Measurements from ENCODE around the gene BICC1.

BICC1 gene

DNA sequence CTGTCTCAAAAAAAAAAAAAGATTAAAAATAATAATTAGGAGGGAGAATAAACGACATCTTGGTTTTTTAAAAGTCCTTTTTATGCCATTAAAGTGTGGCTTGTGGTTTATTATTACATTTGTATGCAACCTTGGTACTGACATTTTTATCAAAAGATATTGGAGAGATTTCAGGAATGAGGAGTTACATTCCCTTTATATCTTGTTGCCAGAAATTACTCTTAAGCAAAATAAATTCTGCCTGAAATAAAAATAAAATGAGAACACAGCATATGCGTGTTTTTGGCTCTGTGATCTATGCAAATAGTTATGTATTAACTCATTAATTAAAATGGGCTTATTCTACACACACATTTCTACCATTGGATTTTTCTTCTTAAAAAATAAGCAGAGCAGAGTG is 202.4 kb downstream of the BICC1 start:
- DNase-seq: no peak

DNA sequence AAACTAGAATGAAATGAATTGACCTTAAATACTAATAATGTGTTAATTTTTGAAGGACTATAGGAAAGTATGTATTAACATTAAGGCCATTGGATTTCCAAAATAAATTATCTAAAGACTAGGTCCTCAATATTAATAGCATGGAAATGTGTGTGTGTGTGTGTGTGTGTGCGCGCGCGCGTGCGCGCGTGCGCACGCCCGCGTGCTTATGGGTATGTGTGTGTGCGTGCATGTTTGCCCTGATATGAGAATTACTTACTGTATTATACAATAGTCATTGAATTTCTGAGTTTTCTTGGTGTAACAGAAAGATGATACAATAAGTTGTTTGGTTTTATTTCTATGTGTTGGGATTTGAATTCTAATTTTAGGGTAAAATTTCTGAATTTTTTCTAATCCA is 205.9 kb downstream of the BICC1 start:
- DNase-seq: no peak

DNA sequence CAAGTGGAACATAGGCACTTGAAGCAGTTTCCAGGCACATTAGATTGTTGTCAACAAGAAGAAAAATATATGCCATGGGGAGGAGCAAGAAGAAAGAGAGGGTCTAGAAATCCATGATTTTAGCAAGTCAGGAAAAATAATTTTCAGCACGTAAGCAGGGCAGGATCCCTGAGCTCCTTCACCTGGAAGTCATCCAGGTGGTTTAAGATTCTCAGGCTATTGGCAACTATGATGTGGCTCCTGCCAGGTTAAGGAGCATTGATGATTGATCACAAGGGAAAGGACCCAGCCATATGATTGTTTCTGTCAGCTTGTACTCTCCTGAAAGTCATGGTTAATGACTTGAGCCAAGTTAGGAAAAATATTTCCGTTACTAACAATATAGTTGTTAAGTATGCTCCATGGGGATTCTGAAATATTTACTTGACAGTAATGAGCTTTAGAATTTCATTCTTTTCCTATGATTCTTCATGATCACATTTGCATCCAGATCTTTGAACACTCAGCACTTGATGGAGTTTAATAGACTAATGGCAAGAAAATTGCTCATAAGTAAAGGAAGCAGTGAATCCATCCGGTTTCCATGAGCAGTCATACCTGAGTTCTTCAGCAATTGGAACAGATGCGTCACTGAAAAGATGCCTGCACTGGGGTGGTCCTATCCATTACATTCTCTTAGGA is 209.1 kb downstream of the BICC1 start:
- DNase-seq: peak; percentile 68

DNA sequence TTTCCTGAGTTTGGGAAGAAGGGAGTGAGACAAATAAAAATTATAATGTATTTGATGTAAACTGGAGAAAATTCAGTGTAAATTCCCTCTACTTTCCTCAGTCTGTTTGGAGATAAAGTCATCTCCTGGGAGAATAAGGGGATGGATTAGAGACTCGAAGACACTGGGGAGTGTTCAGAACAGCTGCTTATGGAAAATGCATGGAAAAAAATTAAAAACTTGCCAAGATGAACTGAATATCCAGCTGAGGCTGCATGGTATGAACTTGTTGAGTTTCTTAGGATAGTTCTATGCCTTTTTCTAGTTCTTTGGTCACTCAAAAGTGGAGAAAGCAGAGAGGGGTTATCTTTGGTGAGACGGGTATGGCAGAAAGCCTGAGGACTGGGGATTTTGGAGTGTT is 210.5 kb downstream of the BICC1 start:
- DNase-seq: no peak

DNA sequence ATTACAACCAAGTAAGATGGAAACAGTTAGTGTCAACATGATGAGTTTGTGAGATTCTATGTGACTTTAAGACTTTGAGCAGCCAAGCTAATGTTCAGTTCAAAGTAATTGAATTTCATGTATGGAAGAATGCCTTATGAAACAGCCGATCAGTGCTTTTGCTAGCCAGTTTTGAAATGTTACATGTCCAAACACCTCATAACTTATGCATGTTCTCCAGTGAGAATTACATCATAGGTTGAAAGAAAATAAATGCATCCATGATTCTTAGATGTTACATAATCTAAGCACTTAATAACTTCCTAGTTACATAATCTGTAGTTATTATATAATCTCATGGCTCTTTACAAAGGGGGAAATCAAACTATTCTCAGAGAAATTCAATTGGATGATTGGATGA is 211.3 kb downstream of the BICC1 start:
- DNase-seq: no peak

DNA sequence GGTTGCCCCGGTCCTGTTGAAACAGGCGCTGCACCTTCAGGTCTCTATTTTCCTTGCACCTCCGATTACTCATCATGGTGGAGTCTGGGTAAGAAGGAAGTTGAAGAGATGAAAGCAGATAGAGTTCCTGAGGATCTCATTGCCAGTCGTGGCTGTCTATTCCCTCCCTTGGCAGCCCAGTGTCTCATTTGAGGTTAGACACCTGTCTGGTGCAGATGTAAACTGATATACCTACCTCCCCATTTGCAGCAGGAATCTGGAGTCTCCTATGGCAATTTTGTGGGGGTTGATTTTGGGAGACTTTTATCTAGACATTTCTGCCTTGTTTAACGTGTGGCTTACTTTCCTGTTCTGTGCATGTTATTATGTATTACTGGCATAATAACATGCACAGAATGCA is 212.1 kb downstream of the BICC1 start:
- DNase-seq: no peak

DNA sequence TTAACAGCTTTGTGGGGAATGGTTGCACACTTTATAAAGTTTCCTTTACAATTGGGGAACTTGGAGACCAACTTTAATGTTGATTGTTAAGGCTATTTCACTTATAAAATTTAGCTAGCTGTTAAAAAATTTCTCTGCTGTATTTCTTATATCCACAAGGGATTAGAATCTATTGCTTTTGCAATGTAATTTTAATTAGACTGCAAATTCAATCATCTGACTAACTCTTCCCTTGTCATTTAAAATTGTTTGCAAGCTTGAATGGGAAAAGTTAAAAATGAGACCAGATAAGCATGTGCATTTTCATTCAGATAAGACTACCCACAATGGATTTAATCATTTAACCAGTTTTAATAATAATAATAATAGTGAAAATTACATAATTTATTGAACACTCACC is 213.2 kb downstream of the BICC1 start:
- no peak for DNase-seq

DNA sequence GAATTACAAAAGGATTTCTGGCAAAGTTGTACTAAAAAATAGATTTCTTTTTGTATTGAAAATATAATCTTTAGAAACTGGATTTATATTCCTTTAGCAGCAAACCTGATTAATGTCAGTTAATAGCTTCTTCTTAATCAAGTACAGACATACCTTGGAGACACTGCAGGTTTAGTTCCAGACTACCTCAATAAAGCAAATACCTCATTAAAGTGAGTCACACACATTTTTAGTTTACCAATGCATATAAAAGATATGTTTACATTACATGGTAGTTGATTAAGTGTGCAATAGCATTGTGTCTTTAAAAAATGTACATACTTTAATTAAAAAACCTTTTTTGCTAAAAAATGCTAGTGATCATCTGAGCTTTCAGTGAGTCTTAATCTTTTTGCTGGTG is 215.0 kb downstream of the BICC1 start:
- no peak for DNase-seq

DNA sequence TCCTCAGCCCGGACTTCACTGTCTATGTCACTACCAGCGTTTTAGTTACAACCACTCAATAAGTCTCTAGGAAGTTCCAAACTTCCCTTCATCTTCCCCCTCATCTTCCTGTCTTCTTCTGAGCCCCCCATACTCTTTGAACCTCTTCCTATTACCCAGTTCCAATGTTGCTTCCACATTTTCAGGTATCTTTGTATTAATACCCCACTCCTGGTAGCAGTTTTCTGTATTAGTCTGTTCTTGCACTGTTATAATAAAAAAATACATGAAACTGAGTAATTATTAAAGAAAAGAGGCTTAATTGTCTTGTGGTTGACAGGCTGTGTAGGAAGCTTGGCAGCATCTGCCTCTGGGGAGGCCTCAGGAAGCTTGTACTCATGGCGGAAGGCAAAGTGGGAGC is 218.6 kb downstream of the BICC1 start:
- DNase-seq: no peak

DNA sequence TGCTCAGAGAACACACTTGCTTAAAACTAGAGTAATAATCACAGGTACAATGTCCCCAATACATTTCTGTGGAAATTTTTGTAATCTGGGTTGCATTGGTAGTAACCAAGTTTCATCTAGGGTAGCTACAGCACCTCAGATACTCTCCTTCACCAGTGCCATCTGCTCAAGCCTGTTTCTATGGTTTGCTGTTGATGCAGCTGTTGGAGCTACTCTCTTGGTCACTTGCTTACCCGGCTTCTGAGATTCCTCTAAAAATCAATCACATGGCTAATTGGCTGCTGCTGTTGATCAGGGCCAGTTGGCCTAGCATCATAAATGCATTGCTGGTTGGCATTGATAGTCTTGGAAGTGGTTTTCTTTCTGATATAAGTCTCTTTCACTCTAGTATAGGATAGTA is 220.8 kb downstream of the BICC1 start:
- no peak for DNase-seq

DNA sequence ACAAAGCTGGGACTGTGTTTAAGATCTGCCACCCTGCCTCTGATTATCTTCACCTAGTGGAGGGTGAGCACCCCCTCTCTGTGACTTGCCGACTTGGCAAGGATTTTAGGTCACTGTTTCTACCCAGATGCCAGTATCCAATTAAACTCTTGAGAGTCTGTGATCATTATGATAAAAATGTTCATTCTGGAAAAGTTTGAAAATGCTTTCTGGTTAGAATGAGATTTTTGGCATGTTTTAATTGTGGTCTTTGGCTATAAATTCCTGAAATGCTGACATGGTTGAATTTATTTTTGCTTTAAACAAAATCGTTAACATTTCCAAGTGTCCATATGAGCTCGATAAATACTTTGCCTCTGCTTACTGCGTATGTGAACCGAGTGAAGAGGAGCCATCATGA is 221.4 kb downstream of the BICC1 start:
- DNase-seq: no peak

DNA sequence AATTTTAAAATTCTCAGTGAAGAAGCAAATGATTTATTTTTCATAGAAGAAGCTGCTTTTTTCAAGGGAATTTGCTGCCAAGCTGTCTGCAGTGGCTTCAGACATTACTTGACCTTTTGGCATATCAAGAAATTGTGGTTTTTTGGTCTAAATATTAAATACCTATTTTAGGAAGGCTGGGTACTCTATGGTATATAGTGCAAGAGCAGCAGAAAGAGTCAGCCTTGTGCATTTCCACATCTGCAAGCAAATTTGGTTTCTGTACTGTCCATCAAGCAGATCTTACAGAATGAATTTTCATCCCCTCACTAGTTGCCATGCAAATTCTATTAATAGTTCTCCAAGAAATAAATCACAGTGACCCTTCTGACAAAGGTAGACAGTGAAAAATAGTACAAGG is 222.0 kb downstream of the BICC1 start:
- DNase-seq: no peak

DNA sequence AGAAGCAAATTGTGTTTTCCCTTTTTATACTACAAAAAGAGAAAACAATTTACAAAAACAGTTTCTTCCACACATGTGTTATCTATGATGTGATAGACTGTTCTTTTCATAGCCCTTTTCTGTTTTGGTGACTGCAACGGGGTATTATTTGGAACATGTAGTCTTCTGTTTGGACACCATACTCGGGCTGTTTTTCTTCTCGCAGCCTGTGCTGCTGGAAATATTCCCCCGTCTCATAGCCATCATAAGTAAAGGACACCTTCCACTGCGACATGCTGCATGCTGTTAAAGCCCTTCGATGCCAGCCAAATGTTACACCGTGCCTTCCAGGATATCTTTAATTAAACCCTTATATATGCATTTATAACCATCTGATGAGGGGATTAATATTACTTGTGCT is 222.4 kb downstream of the BICC1 start:
- DNase-seq: no peak

DNA sequence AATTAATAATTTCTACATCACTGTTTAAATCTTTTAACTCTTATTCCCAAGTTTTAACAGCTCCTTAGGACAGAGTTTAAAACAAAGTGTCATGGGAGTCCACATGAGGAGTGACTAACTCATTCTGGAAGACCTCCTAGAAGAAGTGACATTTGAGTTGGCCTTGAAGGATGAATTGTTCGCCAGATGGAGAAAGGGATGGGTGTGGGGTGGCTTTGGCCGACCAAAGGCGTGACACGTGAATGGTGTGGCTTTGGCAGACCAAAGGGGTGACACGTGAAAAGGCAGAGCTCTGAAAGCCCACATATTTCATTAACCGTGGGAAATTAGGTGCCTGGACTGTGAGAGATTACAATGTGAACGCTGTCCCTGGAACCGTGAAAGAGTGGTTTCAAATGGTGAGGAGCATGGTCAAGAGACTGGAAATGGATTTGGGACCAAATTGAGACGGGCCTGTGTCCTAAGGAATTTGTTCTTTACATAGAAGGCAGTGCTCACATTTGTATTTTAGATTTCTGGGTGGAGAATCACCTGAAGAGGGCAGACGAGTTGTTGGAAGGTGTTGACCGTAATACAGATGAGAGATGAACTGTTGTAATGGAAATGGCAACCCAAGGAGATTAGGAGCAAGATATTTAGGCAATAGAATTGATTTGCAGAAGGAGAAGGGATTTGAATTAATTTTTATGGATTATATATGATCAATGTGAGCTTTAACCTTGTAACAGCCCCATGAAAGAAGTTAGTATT is 228.1 kb downstream of the BICC1 start:
- no peak for DNase-seq

DNA sequence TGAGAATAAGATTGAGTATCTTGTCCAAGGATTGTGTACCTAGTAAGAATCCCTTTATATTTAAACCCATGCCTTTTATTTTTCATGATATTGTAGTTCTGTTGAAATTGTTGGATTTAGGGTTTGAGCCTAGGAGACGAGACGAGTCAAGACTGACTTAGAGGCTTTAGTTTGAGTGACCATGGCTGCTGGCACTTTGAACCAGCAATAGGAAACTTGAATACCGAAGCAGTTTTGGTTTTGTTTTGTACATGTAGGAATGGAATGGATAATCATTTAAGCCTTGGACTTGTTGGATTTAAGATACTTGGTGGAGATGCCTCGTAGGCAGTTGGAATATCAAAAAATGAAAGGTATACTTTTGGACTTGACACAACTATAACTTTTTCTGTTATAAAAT is 229.0 kb downstream of the BICC1 start:
- no peak for DNase-seq

DNA sequence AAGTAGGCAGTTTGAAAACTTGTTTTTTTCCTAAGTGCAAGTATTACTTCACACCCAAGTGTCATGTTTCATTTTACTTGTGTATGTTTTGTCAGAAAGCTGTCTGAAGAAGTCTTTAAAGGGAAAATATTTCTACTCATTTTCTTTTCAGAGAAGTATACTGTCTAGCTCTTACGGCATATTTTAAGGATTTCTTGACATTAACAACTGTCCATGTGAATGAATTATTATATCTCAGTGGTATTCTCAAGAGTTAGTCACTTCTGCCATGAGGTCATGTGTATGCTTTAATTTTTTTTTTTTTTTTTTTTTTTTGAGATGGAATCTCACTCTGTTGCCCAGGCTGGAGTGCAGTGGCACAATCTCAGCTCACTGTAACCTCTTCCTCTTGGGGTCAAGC is 229.5 kb downstream of the BICC1 start:
- DNase-seq: no peak

DNA sequence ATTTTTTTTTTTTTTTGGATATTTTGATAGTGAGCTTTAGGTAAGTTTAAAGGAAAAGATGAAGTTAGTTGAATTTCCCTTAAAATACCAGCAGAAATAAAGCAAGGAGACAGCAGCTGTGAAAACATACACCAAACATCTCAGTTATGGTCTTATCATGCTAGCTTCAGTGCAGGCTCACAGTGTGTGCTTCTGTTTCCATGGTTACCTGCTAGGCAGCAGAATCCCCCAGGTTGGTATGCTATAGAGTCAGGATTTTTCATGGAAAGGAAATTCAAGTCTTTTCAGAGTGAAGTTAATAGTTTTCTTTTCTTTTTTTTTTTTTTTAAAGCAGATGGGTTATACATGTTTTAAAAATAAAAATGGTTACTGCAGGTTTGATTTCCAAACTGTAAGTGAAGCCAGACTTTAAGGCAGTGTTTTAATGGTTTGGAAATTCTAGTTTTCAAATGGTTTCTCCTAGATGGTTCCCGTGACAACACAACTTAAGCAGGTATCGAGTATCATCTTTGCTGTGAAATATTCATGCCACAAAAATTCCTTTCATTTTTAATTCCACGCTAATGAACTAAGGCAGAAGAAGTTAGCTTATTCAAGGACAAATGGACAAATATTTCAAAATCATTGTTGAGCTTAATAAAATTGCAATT is 230.9 kb downstream of the BICC1 start:
- no peak for DNase-seq

DNA sequence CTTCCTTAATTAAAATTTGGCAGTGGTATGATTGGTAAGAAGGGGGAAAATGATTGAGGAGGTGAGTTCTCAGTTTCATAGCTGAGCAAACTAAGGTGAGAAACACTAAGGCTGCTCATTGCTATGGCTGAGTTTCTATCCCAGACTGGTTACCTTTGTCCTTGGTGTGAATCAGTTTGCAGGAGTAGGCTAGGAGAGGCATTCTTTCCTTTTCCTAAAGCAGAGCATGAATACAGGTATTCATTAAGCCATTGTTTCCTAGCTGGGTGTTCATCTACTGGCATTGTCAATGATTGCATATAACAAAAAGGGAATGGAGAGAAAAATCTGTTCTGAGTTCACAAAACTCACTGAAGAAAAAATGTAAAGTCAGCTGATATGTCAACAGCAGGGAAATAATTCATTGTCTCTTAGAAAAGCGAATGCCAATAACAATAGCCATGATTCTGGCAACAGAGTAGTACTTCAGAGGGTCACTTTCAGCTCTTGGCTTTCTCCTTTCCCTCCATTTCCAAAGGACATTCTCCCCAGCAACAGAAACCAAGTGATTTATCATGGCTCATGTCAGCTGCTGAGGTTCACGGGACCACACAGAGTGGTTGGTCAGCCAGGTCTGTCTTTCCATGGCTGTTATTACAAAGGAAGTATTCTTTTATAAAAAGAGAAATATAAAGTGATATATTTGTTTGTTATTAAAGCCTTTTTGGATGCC is 234.0 kb downstream of the BICC1 start:
- no peak for DNase-seq

DNA sequence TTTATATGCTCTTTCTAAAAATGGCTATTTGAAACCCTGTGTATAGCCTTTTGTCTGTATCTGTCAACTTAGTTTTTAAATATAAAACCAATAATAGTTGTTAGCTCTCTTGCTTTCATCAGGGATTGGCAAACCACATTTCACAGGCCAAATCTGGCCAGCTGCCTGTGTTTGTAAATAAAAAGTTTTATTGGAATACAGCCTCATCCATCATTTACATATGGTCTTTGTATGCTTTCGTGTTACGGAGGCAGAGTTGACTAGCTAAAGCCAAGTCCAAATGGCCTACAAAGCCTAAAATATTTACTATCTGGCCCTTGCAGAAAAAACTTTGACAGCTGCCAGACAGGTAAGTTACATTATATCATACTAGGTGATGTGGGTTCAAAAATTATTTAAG is 235.0 kb downstream of the BICC1 start:
- no peak for DNase-seq

DNA sequence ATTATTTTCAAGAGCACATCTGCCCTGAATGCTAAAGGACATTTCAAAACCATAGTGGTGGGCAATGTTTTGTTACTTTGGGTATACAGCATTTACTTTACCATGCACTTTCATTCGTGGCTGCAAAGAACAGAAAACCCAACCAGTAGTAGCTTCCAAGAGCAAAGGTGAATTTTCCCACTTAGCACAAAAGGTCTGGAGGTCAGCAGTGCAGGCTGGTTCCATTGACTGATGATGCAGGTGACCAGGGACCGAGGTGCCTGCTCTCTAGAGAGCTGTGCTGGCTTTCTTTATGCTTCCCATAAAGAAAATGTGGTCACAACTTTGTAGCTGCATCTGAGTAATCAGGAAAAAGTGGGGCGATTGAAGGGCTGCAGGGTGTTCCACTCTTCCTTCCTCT is 240.0 kb downstream of the BICC1 start:
- no peak for DNase-seq

DNA sequence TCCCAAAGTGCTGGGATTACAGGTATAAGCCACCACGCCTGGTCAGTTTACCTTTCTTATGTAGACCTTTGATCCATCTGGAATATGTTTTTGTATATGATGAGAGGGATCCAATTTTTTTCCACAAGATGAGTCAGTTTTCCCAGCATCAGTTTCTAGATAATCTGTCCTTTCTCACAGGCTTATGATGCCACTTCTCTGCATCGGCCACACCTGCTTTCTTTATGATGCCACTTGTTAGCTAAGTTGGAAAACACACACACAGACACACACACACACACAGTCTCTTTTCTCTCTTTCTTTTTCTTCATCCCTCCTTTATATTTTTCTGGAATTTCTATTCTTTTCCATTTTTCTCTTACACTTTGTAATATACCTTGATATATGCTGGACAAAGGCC is 240.8 kb downstream of the BICC1 start:
- DNase-seq: no peak

DNA sequence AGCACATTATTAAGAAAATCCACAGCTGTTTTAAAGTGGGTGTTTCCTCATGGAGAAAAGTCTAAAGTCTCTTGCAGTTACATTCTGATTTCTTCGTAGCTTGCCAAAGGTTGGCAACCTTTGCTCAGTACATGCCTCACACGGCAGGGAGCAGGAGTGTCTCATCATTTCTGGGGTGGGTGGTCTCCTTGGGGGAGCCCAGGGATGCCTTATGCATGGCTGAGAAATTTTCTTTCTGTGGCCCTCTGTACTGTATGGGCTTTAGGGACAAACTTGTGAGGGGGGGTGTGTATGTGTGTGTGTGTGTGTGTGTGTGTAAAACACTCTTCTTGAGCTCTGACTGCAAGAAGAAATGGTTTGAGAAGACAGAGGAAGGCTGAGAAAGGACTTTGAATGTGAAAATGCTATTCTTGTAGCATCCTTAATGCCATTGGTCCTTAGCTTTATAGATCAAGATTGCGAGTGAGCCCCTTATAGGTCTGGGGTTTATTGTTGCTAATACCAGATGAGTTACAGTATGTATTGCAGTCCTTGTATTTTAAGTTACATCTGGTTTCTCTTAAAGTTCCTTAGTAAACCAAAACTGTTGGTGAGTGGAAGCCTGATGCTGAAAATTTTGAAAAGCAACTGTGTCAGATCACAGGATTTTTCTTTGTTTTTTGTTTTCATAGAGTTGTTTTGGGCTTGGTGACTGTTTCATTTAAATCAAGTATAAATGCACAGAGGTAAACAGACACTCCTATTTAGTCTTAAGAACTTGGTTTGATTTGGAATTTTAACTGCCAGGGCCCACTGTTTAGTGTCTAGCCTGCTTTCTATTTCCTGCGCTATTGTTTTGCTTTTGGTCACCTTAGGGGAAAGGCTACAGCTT is 242.0 kb downstream of the BICC1 start:
- DNase-seq: peak; percentile 41

DNA sequence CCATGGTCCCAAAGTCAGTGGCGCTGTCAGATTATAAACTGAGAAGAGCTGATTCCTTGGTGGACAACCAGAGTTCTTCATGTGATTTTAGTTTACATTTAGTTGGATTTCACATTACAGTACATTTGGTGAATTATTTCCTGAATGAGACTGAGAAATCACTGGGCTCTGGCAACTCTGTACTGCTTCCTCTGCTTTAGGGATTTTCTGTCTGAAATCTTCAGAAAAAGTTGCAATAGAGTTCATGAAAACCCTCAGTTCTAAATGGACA is 242.6 kb downstream of the BICC1 start:
- DNase-seq: no peak
